Measurements from ENCODE around the gene SLC12A4.

SLC12A4 gene

DNA sequence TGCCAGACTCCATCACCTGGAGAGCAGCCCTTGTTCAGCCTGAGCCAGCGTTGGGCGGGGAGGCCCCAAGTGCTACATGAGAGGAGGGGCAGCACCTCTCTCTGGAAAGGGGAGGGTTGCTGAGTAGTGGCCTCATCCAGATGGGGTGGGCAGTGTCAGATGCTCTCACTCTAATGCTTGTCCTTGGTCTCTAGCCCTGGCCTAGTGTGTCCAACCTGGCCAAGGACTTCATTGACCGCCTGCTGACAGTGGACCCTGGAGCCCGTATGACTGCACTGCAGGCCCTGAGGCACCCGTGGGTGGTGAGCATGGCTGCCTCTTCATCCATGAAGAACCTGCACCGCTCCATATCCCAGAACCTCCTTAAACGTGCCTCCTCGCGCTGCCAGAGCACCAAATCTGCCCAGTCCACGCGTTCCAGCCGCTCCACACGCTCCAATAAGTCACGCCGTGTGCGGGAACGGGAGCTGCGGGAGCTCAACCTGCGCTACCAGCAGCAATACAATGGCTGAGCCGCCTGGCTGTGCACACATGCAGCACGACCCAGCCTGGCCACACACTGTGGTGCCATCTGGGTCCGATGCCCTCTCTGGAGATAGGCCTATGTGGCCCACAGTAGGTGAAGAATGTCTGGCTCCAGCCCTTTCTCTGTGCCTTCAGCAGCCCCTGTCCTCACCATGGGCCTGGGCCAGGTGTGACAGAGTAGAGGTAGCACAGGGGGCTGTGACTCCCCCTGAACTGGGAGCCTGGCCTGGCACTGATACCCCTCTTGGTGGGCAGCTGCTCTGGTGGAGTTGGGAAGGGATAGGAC is 41.1 kb downstream of the SLC12A4 start:
- no peaks in the 10 kb centered on the region for H3K9me3 ChIP-seq
- H3K4me2 ChIP-seq = peak overlapping the region; percentile 91
- H3K36me3 ChIP-seq = peaks cover 70% of the 10 kb centered on the region
- no peak for TF ChIP-seq Cebpa-rat (IDR thresholded peaks at IDR 0.05)
- peaks cover 77% of the 10 kb centered on the region for H3K4me1 ChIP-seq
- no peaks in the 10 kb centered on the region for H3K27me3 ChIP-seq
- peak overlapping the region; percentile 73 for H3K9ac ChIP-seq
- H3K4me3 ChIP-seq = peak overlapping the region; percentile 47; the same call in 1 of the 2 replicates
- peaks cover 82% of the 10 kb centered on the region for H4K20me1 ChIP-seq
- H3K27ac ChIP-seq = peak overlapping the region; percentile 82

DNA sequence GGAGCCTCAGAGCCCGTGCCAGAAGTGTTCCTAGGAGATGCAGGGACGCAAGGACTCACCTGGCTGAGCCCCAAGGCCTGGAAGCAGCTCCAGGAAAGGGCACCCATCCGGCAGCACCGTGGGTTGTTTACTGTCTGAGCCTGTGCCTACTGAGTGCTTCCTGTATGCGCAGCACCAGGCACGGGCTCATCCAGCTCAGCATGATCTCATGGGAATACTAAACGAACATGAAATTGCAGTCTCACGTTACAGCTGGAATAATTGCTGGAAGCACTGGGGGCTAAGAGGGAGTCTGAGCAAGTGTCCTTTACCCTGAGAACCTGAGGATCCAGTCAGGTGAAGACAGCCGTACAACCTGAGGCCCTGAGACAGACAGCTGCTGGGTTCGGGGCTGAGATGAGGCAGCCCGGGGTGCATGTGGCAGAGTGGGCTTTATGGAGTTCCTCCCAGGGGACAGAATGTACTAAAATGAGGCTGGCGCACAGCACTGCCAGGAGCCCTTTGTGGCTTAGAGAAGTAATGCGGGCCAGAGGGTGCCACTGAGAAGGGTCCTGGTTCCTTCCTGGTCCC is 42.2 kb downstream of the SLC12A4 start:
- peaks cover 64% of the 10 kb centered on the region for H3K36me3 ChIP-seq
- H3K4me1 ChIP-seq = peaks cover 87% of the 10 kb centered on the region
- no peak for TF ChIP-seq Cebpa-rat (IDR thresholded peaks at IDR 0.05)
- H3K9me3 ChIP-seq = no peaks in the 10 kb centered on the region
- peak overlapping the region; percentile 73 for H3K9ac ChIP-seq
- H3K4me2 ChIP-seq = peak overlapping the region; percentile 91
- peak overlapping the region; percentile 82 for H3K27ac ChIP-seq
- peaks cover 83% of the 10 kb centered on the region for H4K20me1 ChIP-seq
- H3K27me3 ChIP-seq = no peaks in the 10 kb centered on the region
- peak overlapping the region; percentile 47 for H3K4me3 ChIP-seq

GRCh38 chr16:67924140-67924906 is 44.1 kb downstream of the SLC12A4 start:
- Histone ChIP-seq H3K27me3 (no peaks in the 10 kb centered on the region), H3K4me2 (peak overlapping the region; percentile 91), H3K36me3 (peaks cover 53% of the 10 kb centered on the region), H3K4me1 (peaks cover 99% of the 10 kb centered on the region), H4K20me1 (peaks cover 97% of the 10 kb centered on the region), H3K27ac (peak overlapping the region; percentile 68), H3K4me3 (no peak overlapping the region), H3K9ac (no peak overlapping the region), H3K9me3 (no peaks in the 10 kb centered on the region)
- no peak for TF ChIP-seq Cebpa-rat (IDR thresholded peaks at IDR 0.05)

GRCh38 chr16:67923414-67924116 is 44.9 kb downstream of the SLC12A4 start:
- Histone ChIP-seq H3K4me2 (peak overlapping the region; percentile 91; the same call in 1 of the 2 replicates), H3K4me3 (no peak overlapping the region), H3K27me3 (no peaks in the 10 kb centered on the region), H3K9me3 (no peaks in the 10 kb centered on the region), H3K36me3 (peaks cover 53% of the 10 kb centered on the region), H3K9ac (no peak overlapping the region), H3K4me1 (peaks cover 97% of the 10 kb centered on the region), H4K20me1 (peaks cover 96% of the 10 kb centered on the region), H3K27ac (peak overlapping the region; percentile 68; the same call in 1 of the 2 replicates)
- no peak for TF ChIP-seq Cebpa-rat (IDR thresholded peaks at IDR 0.05)

- H3K4me2 ChIP-seq = peak overlapping the region; percentile 56; the same call in 1 of the 2 replicates
- no peak overlapping the region for H3K9ac ChIP-seq
- no peak overlapping the region for H3K4me3 ChIP-seq
- H3K27me3 ChIP-seq = no peaks in the 10 kb centered on the region
- no peaks in the 10 kb centered on the region for H3K9me3 ChIP-seq
- TF ChIP-seq Cebpa-rat (IDR thresholded peaks at IDR 0.05) = no peak
- peak overlapping the region; percentile 18; the same call in 1 of the 2 replicates for H3K27ac ChIP-seq
- H4K20me1 ChIP-seq = peaks cover 97% of the 10 kb centered on the region
- peaks cover 52% of the 10 kb centered on the region for H3K36me3 ChIP-seq
- H3K4me1 ChIP-seq = peaks cover 89% of the 10 kb centered on the region
These were observed 45.7 kb downstream of the SLC12A4 start for GRCh38 chr16:67922740-67923139.

DNA sequence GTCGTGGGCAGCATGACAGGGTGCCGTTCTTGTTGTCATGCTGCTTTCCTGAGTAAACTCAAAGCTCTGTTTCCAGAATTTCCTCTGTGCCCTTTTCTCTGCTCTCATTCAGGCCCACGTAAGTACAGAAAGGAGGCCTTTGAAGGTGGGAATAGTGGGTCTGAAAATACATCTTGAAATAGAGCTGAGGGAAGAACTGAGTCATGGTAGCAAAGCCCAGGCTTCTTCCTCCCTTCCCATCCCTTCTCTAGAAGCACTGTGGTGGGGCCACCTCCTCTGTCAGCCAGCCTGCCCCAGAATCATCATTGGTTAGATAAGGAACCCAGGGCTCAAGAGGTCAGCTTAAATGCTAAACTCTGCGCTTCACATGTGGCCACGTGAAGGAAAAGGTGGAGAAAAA is 46.2 kb downstream of the SLC12A4 start:
- Histone ChIP-seq H3K27me3 (no peaks in the 10 kb centered on the region), H3K4me3 (no peak overlapping the region), H3K27ac (peak overlapping the region; percentile 18; the same call in 1 of the 2 replicates), H3K4me1 (peaks cover 89% of the 10 kb centered on the region), H3K36me3 (peaks cover 52% of the 10 kb centered on the region), H3K9me3 (no peaks in the 10 kb centered on the region), H4K20me1 (peaks cover 97% of the 10 kb centered on the region), H3K9ac (peak overlapping the region; percentile 2; the same call in 1 of the 2 replicates), H3K4me2 (peak overlapping the region; percentile 56)
- TF ChIP-seq Cebpa-rat (IDR thresholded peaks at IDR 0.05) = no peak

DNA sequence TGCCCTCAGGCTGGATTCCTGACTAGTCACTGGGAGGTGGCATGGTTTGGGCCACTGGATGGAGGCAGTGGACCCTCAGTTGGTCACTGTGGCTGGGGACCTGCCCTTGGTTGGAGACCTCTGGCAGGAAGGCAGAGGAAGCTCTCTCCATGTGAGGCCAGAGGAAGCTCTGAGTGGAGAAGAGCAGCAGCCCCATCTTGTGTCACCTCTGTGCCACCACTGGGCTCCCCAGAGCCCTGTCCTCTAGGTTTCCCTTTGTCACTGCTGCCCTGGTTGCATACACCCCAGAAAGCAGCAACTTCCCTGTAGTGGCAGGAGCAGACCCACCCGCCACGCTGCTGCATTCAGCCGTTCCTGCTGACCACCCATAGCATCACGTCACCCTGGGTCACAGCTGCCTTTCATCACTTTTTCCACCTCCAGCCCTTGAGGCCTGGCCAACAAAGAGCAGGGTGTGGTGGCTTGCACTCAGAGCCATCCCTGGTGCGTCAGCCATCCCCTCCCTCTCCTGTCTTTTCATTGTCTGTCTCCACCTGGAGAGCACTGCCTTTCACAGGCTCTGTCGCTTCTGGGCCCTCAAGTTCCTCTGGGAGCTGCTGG is 48.7 kb downstream of the SLC12A4 start:
- 0 out of 2 replicates have a peak overlapping the region, but pooled peaks have one; percentile 14 for H3K4me2 ChIP-seq
- H3K4me1 ChIP-seq = peaks cover 66% of the 10 kb centered on the region
- H3K9ac ChIP-seq = 0 out of 2 replicates have a peak overlapping the region, but pooled peaks have one; percentile 38
- peaks cover 99% of the 10 kb centered on the region for H4K20me1 ChIP-seq
- peaks cover 74% of the 10 kb centered on the region for H3K36me3 ChIP-seq
- no peaks in the 10 kb centered on the region for H3K9me3 ChIP-seq
- no peaks in the 10 kb centered on the region for H3K27me3 ChIP-seq
- H3K27ac ChIP-seq = peak overlapping the region; percentile 32; the same call in 1 of the 2 replicates
- H3K4me3 ChIP-seq = no peak overlapping the region
- TF ChIP-seq Cebpa-rat (IDR thresholded peaks at IDR 0.05) = no peak

DNA sequence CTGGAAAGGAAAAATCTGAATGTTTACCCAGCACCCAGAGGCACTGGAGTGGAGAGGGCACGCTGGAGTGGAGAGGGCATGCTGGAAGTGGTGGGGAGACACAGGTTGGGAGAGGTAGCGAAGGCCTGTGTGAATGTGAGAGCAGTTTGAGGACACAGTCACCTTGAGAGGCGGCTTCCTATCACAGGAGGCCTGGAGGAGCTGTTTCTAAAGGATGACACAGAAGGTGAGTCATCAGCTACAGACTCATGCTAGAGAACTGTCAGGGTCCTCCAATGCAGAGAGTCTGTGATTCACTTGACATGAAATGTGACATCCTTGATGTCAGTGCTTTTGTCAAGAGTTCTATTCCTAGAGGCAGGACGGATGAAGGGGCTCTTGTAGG is 50.6 kb downstream of the SLC12A4 start:
- no peak for TF ChIP-seq Cebpa-rat (IDR thresholded peaks at IDR 0.05)
- Histone ChIP-seq H3K4me1 (peaks cover 48% of the 10 kb centered on the region), H3K4me3 (no peak overlapping the region), H3K9me3 (no peaks in the 10 kb centered on the region), H3K36me3 (peaks cover 74% of the 10 kb centered on the region), H3K4me2 (no peak overlapping the region), H4K20me1 (peaks cover 89% of the 10 kb centered on the region), H3K27me3 (no peaks in the 10 kb centered on the region), H3K27ac (no peak overlapping the region), H3K9ac (peak overlapping the region; percentile 35; the same call in 1 of the 2 replicates)

Data from BLaER1 (cell line).